T-helper 9 cell (primary cell): Measurements from ENCODE around the gene CDH13.

ENCODE experiments used
- DNase-seq: peaks from one replicate; pipeline ENCODE4 v3.0.0-alpha.2; 2020

CDH13 gene

GRCh38 chr16:83542491-83542890, 915.7 kb downstream of the CDH13 start:
- no peak for DNase-seq

GRCh38 chr16:83549316-83550182, 922.8 kb downstream of the CDH13 start:
- no peak for DNase-seq

GRCh38 chr16:83550183-83550569, 923.4 kb downstream of the CDH13 start:
- no peak for DNase-seq

- DNase-seq: no peak
Observed at GRCh38 chr16:83552228-83552627, 925.5 kb downstream of the CDH13 start.

GRCh38 chr16:83552930-83553329, 926.2 kb downstream of the CDH13 start:
- no peak for DNase-seq

- DNase-seq: no peak
Observed at GRCh38 chr16:83554096-83554495, 927.3 kb downstream of the CDH13 start.

- no peak for DNase-seq
Observed at GRCh38 chr16:83554540-83554939, 927.8 kb downstream of the CDH13 start.

- DNase-seq: no peak
Observed at GRCh38 chr16:83561876-83562275, 935.1 kb downstream of the CDH13 start.

GRCh38 chr16:83568345-83568744, 941.6 kb downstream of the CDH13 start:
- DNase-seq: no peak

GRCh38 chr16:83574388-83574787, 947.6 kb downstream of the CDH13 start:
- DNase-seq: no peak

- no peak for DNase-seq
Observed at GRCh38 chr16:83577078-83577745, 950.4 kb downstream of the CDH13 start.

GRCh38 chr16:83578171-83578570, 951.4 kb downstream of the CDH13 start:
- DNase-seq: no peak

GRCh38 chr16:83579027-83579426, 952.3 kb downstream of the CDH13 start:
- no peak for DNase-seq

- DNase-seq: no peak
Observed at GRCh38 chr16:83579436-83579835, 952.7 kb downstream of the CDH13 start.

GRCh38 chr16:83581082-83581481, 954.3 kb downstream of the CDH13 start:
- DNase-seq: no peak

GRCh38 chr16:83581994-83582747, 955.4 kb downstream of the CDH13 start:
- no peak for DNase-seq

GRCh38 chr16:83586036-83586435, 959.3 kb downstream of the CDH13 start:
- DNase-seq: no peak

- no peak for DNase-seq
Observed at GRCh38 chr16:83586461-83587200, 959.9 kb downstream of the CDH13 start.

- no peak for DNase-seq
Observed at GRCh38 chr16:83587201-83587600, 960.4 kb downstream of the CDH13 start.

- no peak for DNase-seq
Observed at GRCh38 chr16:83588070-83588469, 961.3 kb downstream of the CDH13 start.

GRCh38 chr16:83589576-83589975, 962.8 kb downstream of the CDH13 start:
- no peak for DNase-seq

- DNase-seq: no peak
Observed at GRCh38 chr16:83592778-83593177, 966.0 kb downstream of the CDH13 start.
